ENCODE results near the gene SIGLEC1. TPM values are rescaled to one million over a fixed set of nuclear protein-coding genes. Genes with fewer than 3 reads are reported as not detected.

The SIGLEC1 gene
- total and polyA plus RNA-seq, 2 of the 8 experiments (the other 6 are each of a cell fraction or from before 2014, with no cell fraction given) = 0.02 TPM; not detected in 1

DNA sequence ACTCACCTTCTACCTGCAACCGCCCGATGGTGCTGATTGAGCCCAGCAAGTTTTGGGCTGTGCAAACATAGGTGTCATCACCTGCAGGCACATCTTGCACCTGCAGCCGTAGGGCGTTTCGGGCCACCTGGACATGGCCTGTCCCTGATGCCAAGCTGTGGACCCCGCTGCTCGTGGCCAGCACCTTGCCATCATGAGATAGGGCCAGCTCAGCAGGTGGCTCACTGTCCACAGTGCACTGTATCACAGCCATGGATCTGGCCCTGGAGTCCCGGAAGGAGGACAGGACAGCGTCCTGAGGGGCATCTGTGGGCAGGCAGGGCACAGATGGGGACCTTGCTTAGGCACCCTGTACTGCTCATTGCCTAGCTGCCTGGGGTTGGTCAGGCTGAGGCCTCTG lies 20.5 kb downstream of the SIGLEC1 start:
- Histone ChIP-seq H3K4me2 (ENCODE audit: insufficient read depth in 1 of 2, low read depth in 2 of 2, low read length in 2 of 2) (no peak overlapping the region), H4K20me1 (replicated peaks in 1 of 2; ENCODE audit: control insufficient read depth in 1 of 2, insufficient read depth in 2 of 2, low read length in 2 of 2) (no peaks in the 10 kb centered on the region), H2AK5ac (ENCODE audit: low read depth, low read length) (no peak overlapping the region), H2BK20ac (ENCODE audit: low read length) (no peak overlapping the region), H3K4me1 (replicated peaks in 1 of 4; ENCODE audit: control insufficient read depth in 3 of 4, insufficient read depth in 4 of 4, low read length in 3 of 4) (peaks cover 0 to 2% (median 0%) of the 10 kb centered on the region in 4 experiments; a peak in 1 of 7 replicates), H2BK15ac (ENCODE audit: low read length) (no peak overlapping the region), H2BK12ac (ENCODE audit: low read depth, low read length) (no peak overlapping the region), H3K14ac (ENCODE audit: insufficient read length) (no peak overlapping the region), H2BK120ac (replicated peaks; ENCODE audit: low read depth, low read length) (no peak overlapping the region), H3K36me3 (ENCODE audit: control insufficient read depth in 2 of 4, insufficient read depth in 4 of 4, low read length in 3 of 4) (no peaks in the 10 kb centered on the region), H3K9ac (replicated peaks in 1 of 4; ENCODE audit: extremely low read depth in 1 of 4, low read depth in 3 of 4, low read length in 3 of 4) (no peak overlapping the region), H4K91ac (replicated peaks; ENCODE audit: insufficient read length, low read length) (no peak overlapping the region), H4K8ac (ENCODE audit: extremely low read depth, insufficient read depth, low read length) (no peak overlapping the region), H3K27ac (ENCODE audit: low read depth, low read length) (no peak overlapping the region), H4K5ac (ENCODE audit: insufficient read length, low read depth, low read length) (no peak overlapping the region), H3K23me2 (ENCODE audit: low read depth, low read length) (no peaks in the 10 kb centered on the region), H3K79me1 (ENCODE audit: low read depth, low read length) (no peaks in the 10 kb centered on the region), H3K18ac (ENCODE audit: extremely low read depth, low read length) (no peak overlapping the region), H3K27me3 (replicated peaks in 1 of 4; ENCODE audit: control insufficient read depth in 3 of 4, extremely low read depth in 1 of 4, insufficient read depth in 3 of 4, low read length in 3 of 4) (0 out of 7 replicates have a peak, but pooled peaks cover 0 to 2% (median 0%) of the 10 kb centered on the region in 4 experiments), H2AFZ (ENCODE audit: low read length) (no peak overlapping the region), H3K4me3 (ENCODE audit: extremely low read depth in 1 of 4, insufficient read depth in 2 of 4, low read depth in 3 of 4, low read length in 4 of 4) (no peak overlapping the region), H3K79me2 (ENCODE audit: control insufficient read depth in 1 of 2, insufficient read depth in 2 of 2, low read length in 2 of 2) (no peaks in the 10 kb centered on the region), H3K4ac (replicated peaks; ENCODE audit: insufficient read length, low read depth, low read length) (no peak overlapping the region), H2BK5ac (ENCODE audit: low read depth, low read length) (no peak overlapping the region), H3K23ac (ENCODE audit: insufficient read length) (no peak overlapping the region), H3K56ac (replicated peaks; ENCODE audit: insufficient read length, low read depth, low read length) (no peak overlapping the region), H3K9me3 (ENCODE audit: insufficient read depth in 2 of 2, low read depth in 1 of 2, low read length in 1 of 2) (peaks cover 4 to 6% of the 10 kb centered on the region in 2 experiments; a peak in 2 of 4 replicates)
- WGBS, 2 experiments (ENCODE audit: extremely low coverage in 1 of 2, insufficient coverage in 1 of 2, insufficient read length in 1 of 2, insufficient replicate concordance in 2 of 2, low coverage in 1 of 2, low lambda C conversion rate in 2 of 2, missing lambda C conversion rate in 1 of 2) = 95% methylated on average over 9 of the region's 9 CpGs; no CpG with 5 or more reads in 1 of the 2 experiments
- POLR2A ChIA-PET (ENCODE audit: partially characterized antibody) = no interaction called here
- FAIRE-seq (no peak), DNase-seq (ENCODE audit: low read depth in 1 of 2, low spot score in 2 of 2) (no peak)
- CTCF ChIA-PET (ENCODE audit: partially characterized antibody) = interaction anchor here (0.7 to 45.1 kb wide), 4 partner anchors 5 to 58 kb away, joined by 3 to 1432 read pairs (median 718); partner anchors contain the start of genes ADAM33 and SIGLEC1
- TF ChIP-seq CHD1 (IDR thresholded peaks at IDR 0.05; ENCODE audit: low read depth, low read length) = no peak
- TF ChIP-seq, protein P1, sequence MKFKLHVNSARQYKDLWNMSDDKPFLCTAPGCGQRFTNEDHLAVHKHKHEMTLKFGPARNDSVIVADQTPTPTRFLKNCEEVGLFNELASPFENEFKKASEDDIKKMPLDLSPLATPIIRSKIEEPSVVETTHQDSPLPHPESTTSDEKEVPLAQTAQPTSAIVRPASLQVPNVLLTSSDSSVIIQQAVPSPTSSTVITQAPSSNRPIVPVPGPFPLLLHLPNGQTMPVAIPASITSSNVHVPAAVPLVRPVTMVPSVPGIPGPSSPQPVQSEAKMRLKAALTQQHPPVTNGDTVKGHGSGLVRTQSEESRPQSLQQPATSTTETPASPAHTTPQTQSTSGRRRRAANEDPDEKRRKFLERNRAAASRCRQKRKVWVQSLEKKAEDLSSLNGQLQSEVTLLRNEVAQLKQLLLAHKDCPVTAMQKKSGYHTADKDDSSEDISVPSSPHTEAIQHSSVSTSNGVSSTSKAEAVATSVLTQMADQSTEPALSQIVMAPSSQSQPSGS (IDR thresholded peaks at IDR 0.05; ENCODE audit: low read length) = no peak
- no peak for TF ChIP-seq BACH1 (IDR thresholded peaks at IDR 0.05; ENCODE audit: low read length)
- no peak for TF ChIP-seq CREB1 (IDR thresholded peaks at IDR 0.05)
- no peak for TF ChIP-seq SIN3A (conservative IDR thresholded peaks at IDR 0.05 in 1 of 2, IDR thresholded peaks at IDR 0.05 in 1 of 2; ENCODE audit: low read depth in 1 of 2, low read length in 2 of 2)
- no peak for TF ChIP-seq RNF2 (IDR thresholded peaks at IDR 0.05; ENCODE audit: borderline replicate concordance, low read depth, low read length, missing control alignments, poor library complexity, severe bottlenecking)
- TF ChIP-seq TEAD4 (IDR thresholded peaks at IDR 0.05; ENCODE audit: low read depth, low read length) = no peak
- no peak for TF ChIP-seq SAP30 (IDR thresholded peaks at IDR 0.05; ENCODE audit: insufficient read depth, insufficient replicate concordance, low read length)
- no peak for TF ChIP-seq HDAC6 (IDR thresholded peaks at IDR 0.05; ENCODE audit: low read depth, low read length)
- TF ChIP-seq MAFK (IDR thresholded peaks at IDR 0.05; ENCODE audit: low read depth, low read length) = no peak
- TF ChIP-seq CTBP2 (IDR thresholded peaks at IDR 0.05; ENCODE audit: borderline replicate concordance, insufficient read depth, insufficient read length, low read length) = no peak

All from H1 (cell line).